Activated naive CD8-positive, alpha-beta T cell (primary cell): ENCODE data around the gene ADAM33.

Experiments
- H3K27ac Mint-ChIP-seq: one replicate; pipeline ENCODE4 v1.8.0; 2021; ENCODE audit warnings: mixed read lengths
- H3K27me3 Mint-ChIP-seq: one replicate; pipeline ENCODE4 v1.8.0; 2021; ENCODE audit warnings: mixed read lengths
- H3K36me3 Mint-ChIP-seq: one replicate; pipeline ENCODE4 v1.8.0; 2021; ENCODE audit warnings: mixed read lengths
- H3K4me1 Mint-ChIP-seq: one replicate; pipeline ENCODE4 v1.8.0; 2021; ENCODE audit warnings: low read depth, mixed read lengths
- H3K4me3 Mint-ChIP-seq: one replicate; pipeline ENCODE4 v1.8.0; 2021; ENCODE audit warnings: mild to moderate bottlenecking, mixed read lengths
- H3K9me3 Mint-ChIP-seq: one replicate; pipeline ENCODE4 v1.8.0; 2021; ENCODE audit warnings: low read depth, mixed read lengths

Gene ADAM33

GRCh38 chr20:3698591-3699001, 16.8 kb upstream of the ADAM33 start:
- Mint-ChIP-seq H3K27ac (no peak overlapping the region), H3K27me3 (no peaks in the 10 kb centered on the region), H3K36me3 (no peaks in the 10 kb centered on the region), H3K4me1 (no peaks in the 10 kb centered on the region), H3K9me3 (no peaks in the 10 kb centered on the region), H3K4me3 (no peak overlapping the region)

- no peaks in the 10 kb centered on the region for H3K36me3 Mint-ChIP-seq
- H3K4me3 Mint-ChIP-seq: no peak overlapping the region
- no peak overlapping the region for H3K27ac Mint-ChIP-seq
- no peaks in the 10 kb centered on the region for H3K27me3 Mint-ChIP-seq
- no peaks in the 10 kb centered on the region for H3K4me1 Mint-ChIP-seq
- H3K9me3 Mint-ChIP-seq: no peaks in the 10 kb centered on the region
Measured at GRCh38 chr20:3697588-3698305, 15.9 kb upstream of the ADAM33 start.

- no peaks in the 10 kb centered on the region for H3K9me3 Mint-ChIP-seq
- H3K36me3 Mint-ChIP-seq: no peaks in the 10 kb centered on the region
- H3K27ac Mint-ChIP-seq: no peak overlapping the region
- H3K27me3 Mint-ChIP-seq: no peaks in the 10 kb centered on the region
- H3K4me1 Mint-ChIP-seq: no peaks in the 10 kb centered on the region
- no peak overlapping the region for H3K4me3 Mint-ChIP-seq
Measured at GRCh38 chr20:3696745-3697587, 15.2 kb upstream of the ADAM33 start.

GRCh38 chr20:3696200-3696599, 14.4 kb upstream of the ADAM33 start:
- Mint-ChIP-seq H3K27me3 (no peaks in the 10 kb centered on the region), H3K36me3 (no peaks in the 10 kb centered on the region), H3K4me1 (no peaks in the 10 kb centered on the region), H3K9me3 (no peaks in the 10 kb centered on the region), H3K27ac (no peak overlapping the region), H3K4me3 (no peak overlapping the region)

GRCh38 chr20:3694864-3695263, 13.1 kb upstream of the ADAM33 start:
- Mint-ChIP-seq H3K4me1 (no peaks in the 10 kb centered on the region), H3K36me3 (no peaks in the 10 kb centered on the region), H3K27ac (no peak overlapping the region), H3K27me3 (no peaks in the 10 kb centered on the region), H3K9me3 (no peaks in the 10 kb centered on the region), H3K4me3 (no peak overlapping the region)

GRCh38 chr20:3693376-3693775, 11.6 kb upstream of the ADAM33 start:
- H3K27ac Mint-ChIP-seq: no peak overlapping the region
- H3K4me3 Mint-ChIP-seq: no peak overlapping the region
- H3K27me3 Mint-ChIP-seq: no peaks in the 10 kb centered on the region
- no peaks in the 10 kb centered on the region for H3K4me1 Mint-ChIP-seq
- no peaks in the 10 kb centered on the region for H3K9me3 Mint-ChIP-seq
- H3K36me3 Mint-ChIP-seq: no peaks in the 10 kb centered on the region

GRCh38 chr20:3692706-3693294, 11.0 kb upstream of the ADAM33 start:
- Mint-ChIP-seq H3K9me3 (no peaks in the 10 kb centered on the region), H3K27ac (no peak overlapping the region), H3K4me1 (no peaks in the 10 kb centered on the region), H3K4me3 (no peak overlapping the region), H3K36me3 (no peaks in the 10 kb centered on the region), H3K27me3 (no peaks in the 10 kb centered on the region)

GRCh38 chr20:3691897-3692296, 10.1 kb upstream of the ADAM33 start:
- Mint-ChIP-seq H3K27ac (no peak overlapping the region), H3K4me3 (no peak overlapping the region), H3K27me3 (no peaks in the 10 kb centered on the region), H3K4me1 (no peaks in the 10 kb centered on the region), H3K36me3 (no peaks in the 10 kb centered on the region), H3K9me3 (no peaks in the 10 kb centered on the region)

GRCh38 chr20:3691306-3691705, 9.5 kb upstream of the ADAM33 start:
- H3K9me3 Mint-ChIP-seq: no peaks in the 10 kb centered on the region
- no peaks in the 10 kb centered on the region for H3K36me3 Mint-ChIP-seq
- peaks cover 2% of the 10 kb centered on the region for H3K27me3 Mint-ChIP-seq
- no peak overlapping the region for H3K4me3 Mint-ChIP-seq
- no peaks in the 10 kb centered on the region for H3K4me1 Mint-ChIP-seq
- no peak overlapping the region for H3K27ac Mint-ChIP-seq

- no peaks in the 10 kb centered on the region for H3K36me3 Mint-ChIP-seq
- peaks cover 4% of the 10 kb centered on the region for H3K27me3 Mint-ChIP-seq
- H3K27ac Mint-ChIP-seq: no peak overlapping the region
- no peaks in the 10 kb centered on the region for H3K9me3 Mint-ChIP-seq
- H3K4me1 Mint-ChIP-seq: no peaks in the 10 kb centered on the region
- H3K4me3 Mint-ChIP-seq: no peak overlapping the region
Measured at GRCh38 chr20:3690413-3690812, 8.6 kb upstream of the ADAM33 start.

GRCh38 chr20:3689978-3690377, 8.2 kb upstream of the ADAM33 start:
- H3K36me3 Mint-ChIP-seq: no peaks in the 10 kb centered on the region
- no peaks in the 10 kb centered on the region for H3K4me1 Mint-ChIP-seq
- H3K4me3 Mint-ChIP-seq: no peak overlapping the region
- H3K9me3 Mint-ChIP-seq: no peaks in the 10 kb centered on the region
- H3K27me3 Mint-ChIP-seq: peaks cover 6% of the 10 kb centered on the region
- H3K27ac Mint-ChIP-seq: no peak overlapping the region

- Mint-ChIP-seq H3K36me3 (no peaks in the 10 kb centered on the region), H3K27me3 (peaks cover 12% of the 10 kb centered on the region), H3K9me3 (no peaks in the 10 kb centered on the region), H3K27ac (no peak overlapping the region), H3K4me3 (no peak overlapping the region), H3K4me1 (no peaks in the 10 kb centered on the region)
Measured at GRCh38 chr20:3687655-3688054, 5.8 kb upstream of the ADAM33 start.

- H3K36me3 Mint-ChIP-seq: no peaks in the 10 kb centered on the region
- no peaks in the 10 kb centered on the region for H3K4me1 Mint-ChIP-seq
- peaks cover 12% of the 10 kb centered on the region for H3K27me3 Mint-ChIP-seq
- no peak overlapping the region for H3K27ac Mint-ChIP-seq
- H3K4me3 Mint-ChIP-seq: no peak overlapping the region
- H3K9me3 Mint-ChIP-seq: no peaks in the 10 kb centered on the region
Measured at GRCh38 chr20:3686867-3687321, 5.1 kb upstream of the ADAM33 start.

GRCh38 chr20:3686421-3686820, 4.6 kb upstream of the ADAM33 start:
- H3K36me3 Mint-ChIP-seq: no peaks in the 10 kb centered on the region
- H3K27me3 Mint-ChIP-seq: peaks cover 12% of the 10 kb centered on the region
- H3K4me3 Mint-ChIP-seq: no peak overlapping the region
- H3K27ac Mint-ChIP-seq: no peak overlapping the region
- H3K9me3 Mint-ChIP-seq: no peaks in the 10 kb centered on the region
- H3K4me1 Mint-ChIP-seq: no peaks in the 10 kb centered on the region

- H3K27me3 Mint-ChIP-seq: peaks cover 18% of the 10 kb centered on the region
- H3K4me1 Mint-ChIP-seq: peaks cover 4% of the 10 kb centered on the region
- H3K27ac Mint-ChIP-seq: no peak overlapping the region
Measured at GRCh38 chr20:3685341-3685740, 3.5 kb upstream of the ADAM33 start.

More at GRCh38 chr20:3685341-3685740, 3.5 kb upstream of the ADAM33 start:
- no peak overlapping the region for H3K4me3 Mint-ChIP-seq
- H3K9me3 Mint-ChIP-seq: no peaks in the 10 kb centered on the region
- H3K36me3 Mint-ChIP-seq: no peaks in the 10 kb centered on the region
